Endometrial microvascular endothelial cells (primary cell): ENCODE results near the gene LCE3E. TPM values are rescaled to one million over a fixed set of nuclear protein-coding genes. Genes with fewer than 3 reads are reported as not detected.
"Not testable (repeated sequence)": the region's sequence is repeated elsewhere in the genome, so short reads cannot be mapped to it uniquely, and the experiment has no call there.

Experiments
- in situ Hi-C: cut with HindIII; loops from 2 replicates; pipeline ENCODE4 v1.10.0; 2017; ENCODE audit warnings: low sequenced_read_pairs, low pct_unique_long_range_greater_than_20kb; ENCODE audit errors: inconsistent ontology term
- total RNA-seq: library from RNA; depleted of rRNA; stranded (reverse); fragments of >200 nt; gene quantifications from one replicate; pipeline ENCODE4 v1.2.3, GENCODE V29; 2015; ENCODE audit errors: inconsistent ontology term

The LCE3E gene, protein sequence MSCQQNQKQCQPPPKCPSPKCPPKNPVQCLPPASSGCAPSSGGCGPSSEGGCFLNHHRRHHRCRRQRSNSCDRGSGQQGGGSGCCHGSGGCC
- not detected for total RNA-seq

DNA sequence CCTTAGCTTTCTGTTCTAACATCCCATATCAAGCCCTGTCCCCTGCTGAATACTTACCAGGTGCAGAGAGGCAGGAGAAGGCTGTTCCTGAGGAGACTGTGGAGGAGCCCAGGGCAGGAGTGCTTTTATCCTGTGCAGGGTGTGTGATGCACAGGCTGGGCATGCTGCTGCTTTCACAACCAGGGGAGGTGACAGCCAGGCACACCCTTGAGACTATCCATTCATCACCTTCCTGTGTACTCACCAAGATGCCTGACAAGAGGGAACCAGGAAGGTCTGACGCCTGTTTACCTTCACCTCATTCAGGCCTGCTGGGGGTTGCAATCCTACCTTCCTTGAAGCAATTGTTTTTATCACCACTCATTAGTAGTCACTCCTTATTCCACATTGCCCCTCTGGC lies at the start of gene LCE3E:
Gene LCE3E, minus strand, starts transcription at position 100 of the 400 bp plus-strand sequence. CDS start 572 bp downstream, outside the sequence.
- in situ Hi-C loops, result no loop called here

DNA sequence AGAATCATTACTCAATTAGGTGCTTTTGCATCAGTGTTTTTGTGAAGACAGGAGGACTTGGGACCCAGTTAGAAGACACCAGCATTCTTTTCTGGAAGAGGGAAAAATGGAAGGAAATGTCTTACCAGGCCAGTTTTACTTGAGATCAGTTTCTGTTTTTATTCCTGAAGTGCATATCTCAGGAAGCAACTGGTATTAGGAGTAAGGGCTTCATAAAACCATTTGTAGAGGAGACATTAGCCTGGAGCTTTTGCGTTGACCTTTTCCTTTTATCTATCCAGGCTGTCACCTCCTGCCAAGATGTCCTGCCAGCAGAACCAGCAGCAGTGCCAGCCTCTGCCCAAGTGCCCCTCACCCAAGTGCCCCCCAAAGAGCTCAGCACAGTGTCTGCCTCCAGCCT lies 46.9 kb upstream of the LCE3E start, which contains the start of gene LCE3B:
Gene LCE3B, plus strand, starts transcription at position 301 of the 400 bp plus-strand sequence. Its CDS starts 0 bp downstream, at position 301.
- in situ Hi-C loops, result no loop called here

DNA sequence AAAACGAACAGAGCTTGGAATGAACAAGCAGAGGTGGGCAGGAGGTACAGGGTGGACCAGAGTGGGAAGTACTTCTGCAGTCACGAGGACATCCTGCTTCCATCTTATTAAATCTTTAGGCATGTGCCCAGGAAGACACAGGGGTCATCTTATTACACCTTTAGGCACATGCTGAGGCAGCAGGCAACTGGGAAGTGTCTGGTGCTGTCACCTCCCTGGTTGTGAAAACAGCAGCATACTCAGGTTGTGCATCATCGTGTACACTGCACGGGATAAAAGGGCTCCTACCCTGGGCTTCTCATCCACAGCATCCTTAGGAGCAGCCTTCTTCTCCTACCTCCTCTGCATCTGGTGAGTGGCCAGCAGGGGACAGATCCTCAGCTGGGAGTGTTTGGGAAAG lies 33.4 kb upstream of the LCE3E start, which contains the start of gene LCE3C:
Gene LCE3C, plus strand, starts transcription at position 301 of the 400 bp plus-strand sequence. CDS start 498 bp downstream, outside the sequence.
- in situ Hi-C loops, result no loop called here

DNA sequence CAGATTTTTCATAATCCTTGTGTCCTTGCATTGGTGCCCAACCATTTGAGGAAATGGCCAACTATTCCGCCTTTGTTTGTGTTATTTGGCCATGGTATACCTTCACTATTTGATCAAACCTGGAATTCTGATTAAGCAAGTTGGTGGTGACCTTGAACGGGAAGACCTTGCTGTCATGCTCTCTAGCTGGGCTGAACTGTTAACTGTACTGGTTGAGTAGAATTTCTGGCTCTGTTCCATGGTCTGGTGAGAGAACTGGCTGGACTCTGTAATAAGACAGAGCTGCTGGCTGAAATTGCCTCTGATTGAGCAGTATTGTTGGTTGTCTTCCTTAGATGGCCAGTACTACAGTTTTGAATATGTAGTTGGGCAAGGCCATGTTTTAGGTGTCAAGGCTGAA lies 30.4 kb upstream of the LCE3E start:
- in situ Hi-C loops, result no loop called here

DNA sequence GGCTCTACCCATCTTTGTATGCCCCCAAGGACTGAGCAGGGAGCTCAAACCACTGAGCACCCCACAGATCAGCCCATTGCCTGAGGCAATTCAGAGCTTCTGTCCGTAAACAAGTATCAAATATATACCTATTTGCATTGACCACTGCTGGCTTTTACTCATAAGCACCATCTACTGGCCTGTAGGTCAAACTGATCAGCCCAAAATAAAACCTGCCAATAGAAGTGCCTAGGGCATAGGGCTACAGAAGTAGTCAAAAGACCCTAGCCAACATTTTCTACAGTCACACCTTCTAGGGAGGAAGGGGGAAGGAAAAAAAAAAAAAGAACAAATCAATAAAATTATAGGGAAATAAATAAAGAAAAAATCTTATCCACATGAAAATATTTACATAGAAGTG lies 19.0 kb upstream of the LCE3E start:
- in situ Hi-C loops, result no loop called here

DNA sequence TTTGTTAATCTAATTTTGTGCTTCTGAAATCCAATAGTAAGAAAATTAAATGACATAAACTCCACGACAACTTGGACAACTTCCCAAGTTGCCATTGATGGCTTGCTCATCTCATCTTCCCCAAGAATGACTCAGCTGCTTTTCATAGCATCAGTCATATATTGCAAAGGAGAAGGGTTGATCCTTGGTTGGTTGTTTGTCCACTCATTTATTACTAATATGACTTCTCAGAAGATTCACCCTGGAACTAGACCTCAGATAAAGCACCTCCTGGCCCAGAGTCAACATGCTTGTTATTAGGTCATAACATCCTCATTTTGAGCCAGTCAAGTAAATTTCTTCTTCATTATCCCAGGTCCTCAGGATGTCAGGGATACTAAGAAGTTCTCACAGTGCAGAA lies 16.1 kb upstream of the LCE3E start:
- in situ Hi-C loops, result no loop called here

DNA sequence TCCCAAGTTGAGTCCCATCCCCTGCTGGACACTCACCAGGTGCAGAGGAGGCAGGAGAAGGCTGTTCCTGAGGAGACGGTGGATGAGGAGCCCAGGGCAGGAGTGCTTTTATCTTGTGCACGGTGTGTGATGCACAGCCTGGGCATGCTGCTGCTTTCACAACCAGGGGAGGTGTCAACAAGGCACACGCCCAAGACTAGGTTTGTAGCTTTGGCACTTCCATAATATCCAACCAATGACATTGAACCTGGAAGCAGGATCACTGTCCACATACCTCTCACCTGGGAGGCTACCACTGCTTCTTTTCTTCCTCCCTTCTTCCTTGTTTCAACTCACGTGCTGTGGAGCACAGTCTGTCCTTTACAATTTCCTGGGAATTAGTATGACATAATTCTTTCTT lies 13.9 kb upstream of the LCE3E start, which contains the start of gene LCE3D:
Gene LCE3D, minus strand, starts transcription at position 84 of the 400 bp plus-strand sequence. CDS start 580 bp downstream, outside the sequence.
- in situ Hi-C loops, result no loop called here

DNA sequence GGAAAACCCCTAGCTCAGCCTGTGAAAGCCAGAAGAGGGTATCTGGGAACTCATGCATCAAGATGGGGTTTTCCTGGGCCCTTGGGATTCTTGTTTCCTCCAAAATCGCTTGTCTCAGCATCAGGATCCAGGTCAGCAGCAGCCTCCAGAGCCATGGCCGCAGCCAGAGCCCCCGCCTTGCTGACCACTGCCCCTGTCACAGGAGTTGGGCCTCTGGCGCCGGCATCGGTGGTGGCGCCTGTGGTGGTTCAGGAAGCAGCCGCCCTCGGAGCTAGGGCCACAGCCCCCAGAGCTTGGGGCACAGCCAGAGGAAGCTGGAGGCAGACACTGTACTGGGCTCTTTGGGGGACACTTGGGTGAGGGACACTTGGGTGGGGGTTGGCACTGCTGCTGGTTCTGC lies 12.9 kb upstream of the LCE3E start:
- in situ Hi-C loops, result not testable (repeated sequence)

DNA sequence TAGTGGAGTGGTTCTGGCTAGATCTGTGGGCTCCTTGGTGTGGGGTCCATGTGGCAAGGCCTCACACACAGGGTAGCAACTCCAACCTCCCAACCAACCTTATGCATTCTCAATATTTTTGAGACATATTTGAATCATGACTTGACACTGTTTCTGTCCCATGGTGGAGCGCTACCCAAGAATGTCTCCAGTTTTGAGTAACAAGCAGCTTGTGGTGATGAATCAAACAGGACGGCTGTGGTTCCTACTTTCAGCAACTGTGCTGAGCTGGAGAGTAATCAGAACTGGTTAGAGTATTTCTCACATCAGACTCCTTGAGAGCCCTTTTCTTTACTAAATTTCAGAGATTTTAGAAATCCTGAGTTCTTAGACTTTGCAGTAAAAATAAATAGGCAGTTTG lies 10.6 kb upstream of the LCE3E start:
- in situ Hi-C loops, result no loop called here

DNA sequence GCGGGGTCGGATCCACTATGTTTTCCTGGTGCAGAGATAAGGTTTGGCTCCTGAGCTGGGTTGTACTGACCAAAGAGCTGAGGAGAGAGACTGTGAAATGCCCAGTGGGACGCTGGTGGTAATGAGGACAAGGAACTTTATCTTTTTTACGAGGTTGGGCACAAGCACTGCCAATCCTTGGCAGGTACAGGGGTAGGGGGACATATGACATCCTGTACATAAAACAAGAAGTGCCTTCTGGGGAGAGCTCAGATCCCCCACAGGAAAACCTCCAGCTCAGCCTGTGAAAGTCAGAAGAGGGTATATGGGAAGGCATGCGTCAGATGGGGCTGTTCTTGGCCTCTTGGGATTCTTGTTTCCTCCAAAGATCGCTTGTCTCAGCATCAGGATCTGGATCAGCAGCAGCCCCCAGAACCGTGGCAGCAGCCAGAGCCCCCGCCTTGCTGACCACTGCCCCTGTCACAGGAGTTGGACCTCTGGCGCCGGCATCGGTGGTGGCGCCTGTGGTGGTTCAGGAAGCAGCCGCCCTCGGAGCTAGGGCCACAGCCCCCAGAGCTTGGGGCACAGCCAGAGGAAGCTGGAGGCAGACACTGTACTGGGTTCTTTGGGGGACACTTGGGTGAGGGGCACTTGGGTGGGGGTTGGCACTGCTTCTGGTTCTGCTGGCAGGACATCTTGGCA lies 905 bp downstream of the LCE3E start:
- in situ Hi-C loops, result no loop called here

DNA sequence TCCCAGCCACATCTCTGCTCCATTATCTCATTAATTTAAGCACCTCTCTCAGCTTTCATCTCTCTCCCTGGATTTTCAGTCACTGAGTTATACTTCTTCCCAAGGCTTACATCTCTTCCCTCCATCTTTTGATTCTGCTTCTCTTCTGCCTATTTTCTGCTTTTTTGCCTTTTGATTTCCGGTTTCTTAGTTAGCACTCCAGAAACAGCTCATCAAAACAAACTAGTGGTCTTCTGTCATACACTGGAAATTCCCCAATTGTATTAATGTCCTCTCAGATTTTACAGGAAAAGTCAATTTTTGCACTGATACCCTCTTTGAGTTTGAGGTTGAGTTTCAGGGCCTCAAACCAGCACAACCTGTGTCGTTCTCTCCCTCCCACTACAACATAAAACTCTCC lies 1.5 kb downstream of the LCE3E start:
- in situ Hi-C loops, result no loop called here

DNA sequence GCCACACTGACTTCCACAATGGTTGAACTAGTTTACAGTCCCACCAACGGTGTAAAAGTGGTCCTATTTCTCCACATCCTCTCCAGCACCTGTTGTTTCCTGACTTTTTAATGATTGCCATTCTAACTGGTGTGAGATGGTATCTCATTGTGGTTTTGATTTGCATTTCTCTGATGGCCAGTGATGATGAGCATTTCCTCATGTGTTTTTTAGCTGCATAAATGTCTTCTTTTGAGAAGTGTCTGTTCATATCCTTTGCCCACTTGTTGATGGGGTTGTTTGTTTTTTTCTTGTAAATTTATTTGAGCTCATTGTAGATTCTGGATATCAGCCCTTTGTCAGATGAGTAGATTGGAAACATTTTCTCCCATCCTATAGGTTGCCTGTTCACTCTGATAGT lies 18.2 kb downstream of the LCE3E start:
- in situ Hi-C loops, result not testable (repeated sequence)

DNA sequence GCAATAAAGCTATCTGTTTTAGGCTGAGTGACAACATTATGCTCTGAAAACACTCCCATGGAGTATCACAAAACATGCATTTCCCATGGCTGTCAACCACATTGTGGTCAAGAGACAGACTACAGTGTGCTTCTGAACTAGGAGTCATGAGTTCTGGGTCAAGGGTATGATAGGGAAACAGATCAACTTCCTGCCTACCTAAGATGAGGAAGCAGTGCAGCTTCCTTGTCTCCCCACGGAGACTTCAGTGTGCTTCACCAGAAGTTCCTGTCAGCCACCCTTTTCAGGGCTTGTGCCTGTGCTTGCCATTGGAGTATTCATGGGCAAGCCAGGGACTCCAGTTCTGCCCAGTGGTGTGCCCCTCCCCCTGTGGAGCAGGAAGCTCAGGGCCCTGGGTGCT lies 19.9 kb downstream of the LCE3E start:
- in situ Hi-C loops, result no loop called here

DNA sequence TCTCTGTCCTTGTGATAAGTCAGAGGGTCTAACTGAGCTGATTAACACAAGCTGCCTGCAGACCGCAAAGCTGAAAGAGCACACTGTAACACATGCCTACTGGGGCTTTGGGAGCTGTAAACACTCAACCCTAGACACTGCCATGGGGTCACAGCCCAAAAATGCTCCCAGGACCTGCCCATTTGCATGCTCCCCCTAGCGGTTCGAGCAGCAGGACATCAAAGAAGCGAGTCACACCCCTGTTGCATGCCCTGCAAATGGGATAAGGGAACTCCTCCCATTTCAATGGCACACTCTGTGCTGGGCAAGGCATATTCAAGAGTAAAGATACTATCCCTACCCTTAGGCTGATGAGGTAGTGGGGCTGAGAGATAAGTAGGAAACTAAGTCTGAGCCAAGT lies 22.8 kb downstream of the LCE3E start:
- in situ Hi-C loops, result no loop called here

DNA sequence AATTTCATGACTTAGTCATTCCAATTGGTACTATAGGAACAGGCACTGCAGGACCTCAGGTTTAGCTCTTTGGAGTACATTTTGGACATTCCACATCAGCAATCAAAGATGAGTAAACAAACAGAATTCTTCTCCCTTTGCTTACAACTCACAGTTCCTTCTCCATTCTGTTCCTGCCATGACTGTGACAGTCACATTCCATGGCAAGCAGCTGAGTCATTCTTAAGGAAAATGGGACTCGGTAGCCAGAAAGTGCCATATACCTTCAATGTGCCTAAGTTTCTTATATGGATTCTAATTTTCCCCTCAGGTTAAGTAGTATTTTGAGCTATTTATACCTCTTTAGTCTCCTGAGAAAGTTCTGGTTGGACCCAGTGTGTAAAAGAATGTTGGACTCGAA lies 26.7 kb downstream of the LCE3E start:
- in situ Hi-C loops, result no loop called here

DNA sequence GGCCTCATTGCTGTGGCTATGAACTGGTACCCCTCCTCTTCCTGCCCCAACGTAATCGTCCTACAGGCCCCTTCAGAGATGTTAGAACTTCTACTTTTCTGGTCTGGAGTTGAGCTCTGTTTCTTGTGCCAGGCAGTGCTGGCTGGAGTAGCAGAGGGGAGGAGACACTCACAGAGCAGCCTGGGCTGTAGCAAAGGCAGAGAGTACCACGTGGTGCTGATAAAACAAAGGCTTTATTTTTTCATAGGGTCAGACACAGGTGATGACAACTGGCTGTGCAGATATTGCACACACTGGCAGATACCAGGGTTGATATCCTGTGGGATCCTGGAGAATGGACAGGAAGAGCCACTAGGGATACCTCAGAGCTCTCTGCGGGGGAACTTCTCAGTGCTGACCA lies 29.1 kb downstream of the LCE3E start:
- in situ Hi-C loops, result no loop called here

DNA sequence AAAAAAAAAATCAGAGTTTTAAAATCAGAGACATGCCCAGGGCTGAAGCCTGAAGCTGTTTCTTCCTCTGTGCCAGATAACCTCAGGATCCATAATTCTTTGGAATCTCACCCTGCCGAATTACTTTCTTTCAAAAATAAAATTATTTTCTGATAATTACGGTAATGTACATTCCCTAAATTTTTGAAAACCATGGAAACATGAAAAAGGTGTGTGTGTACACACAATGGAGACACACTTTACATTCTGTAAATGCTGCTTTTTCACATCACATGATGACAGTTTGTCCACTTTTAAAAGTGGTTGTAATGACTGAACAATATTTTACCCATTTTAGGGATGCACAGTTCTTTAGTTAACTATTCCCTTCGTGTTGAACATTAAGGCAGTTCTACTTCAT lies 30.8 kb downstream of the LCE3E start:
- in situ Hi-C loops, result no loop called here

DNA sequence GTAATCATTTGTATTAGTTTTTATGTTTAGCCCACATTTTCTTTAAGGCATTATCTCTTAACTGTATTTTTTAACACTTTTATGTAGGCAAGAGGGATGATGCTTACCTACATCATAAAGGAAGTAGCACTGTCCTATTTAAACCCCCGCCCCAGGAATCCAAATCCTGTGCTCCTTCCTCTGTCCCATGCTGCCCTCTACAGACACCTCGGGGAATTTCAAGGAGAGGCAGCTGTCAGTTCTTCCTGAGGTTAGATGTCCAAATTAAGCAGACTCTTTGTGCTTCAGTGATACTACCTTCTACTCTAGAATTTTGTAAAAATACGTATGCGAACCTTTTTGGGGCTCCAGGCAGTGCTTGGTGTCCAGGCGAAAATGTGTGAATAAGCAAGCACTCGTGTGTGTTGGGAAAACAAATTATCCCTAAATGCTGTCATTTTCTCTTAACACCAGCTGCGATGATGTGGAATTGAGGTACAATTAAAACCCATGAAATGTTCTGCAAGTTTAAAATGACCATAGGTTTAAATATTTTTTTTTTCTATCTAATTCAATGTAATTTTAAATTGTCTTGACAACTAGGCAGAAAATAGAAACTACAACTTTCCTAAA lies 33.1 kb downstream of the LCE3E start:
- in situ Hi-C loops, result no loop called here

DNA sequence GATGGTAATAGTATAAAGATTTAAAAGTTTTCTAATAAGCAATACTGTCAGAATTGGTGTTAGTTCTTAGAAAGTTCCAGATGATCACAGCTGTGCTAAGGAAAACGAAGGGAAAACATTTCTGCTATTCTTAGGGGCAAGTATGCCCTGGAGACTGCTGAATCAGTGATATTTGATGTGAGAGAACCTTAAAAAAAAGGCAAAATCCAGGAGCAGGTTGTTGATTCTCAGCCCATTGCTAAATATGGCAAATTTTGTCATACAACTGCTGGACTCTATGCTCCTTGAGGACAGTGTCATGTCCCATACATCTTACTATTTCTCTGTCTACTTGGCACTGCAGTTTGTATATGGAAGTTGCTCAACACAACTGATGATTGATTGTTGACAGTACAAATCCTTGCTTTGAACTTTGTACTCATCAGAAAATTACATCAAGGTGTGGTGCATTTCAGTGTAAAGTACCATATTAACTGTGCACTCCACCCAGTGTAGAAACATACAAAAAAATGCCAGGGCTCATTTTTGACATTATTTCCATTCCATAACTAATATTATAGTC lies 41.4 kb downstream of the LCE3E start:
- in situ Hi-C loops, result no loop called here

DNA sequence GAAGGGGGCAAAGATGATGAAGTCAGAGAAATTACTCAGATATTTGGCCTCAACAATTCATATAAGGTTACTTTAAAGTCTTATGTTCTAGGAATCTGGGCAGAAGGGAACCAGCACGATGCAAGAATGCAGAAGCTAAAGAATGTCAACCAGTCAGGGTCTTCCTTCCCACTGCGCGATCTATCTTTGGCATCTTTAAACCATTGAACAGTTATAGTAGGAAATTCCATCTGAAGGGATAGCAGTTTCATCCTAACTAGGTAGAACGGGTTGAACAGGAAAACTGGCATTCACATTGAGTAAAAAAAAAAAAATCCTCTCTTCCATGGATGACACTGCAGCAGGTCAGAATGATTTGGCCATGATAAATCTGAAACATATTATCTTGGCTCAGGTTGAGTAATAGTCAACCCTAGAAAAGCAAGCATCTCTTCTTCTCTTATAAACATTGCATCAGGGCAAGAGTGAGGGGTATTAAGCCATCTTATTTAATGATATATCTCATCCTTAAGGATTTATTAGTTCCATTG lies 46.0 kb downstream of the LCE3E start:
- in situ Hi-C loops, result no loop called here
